Suprapubic skin (tissue), 4 donors: ENCODE results near the gene PIP4P1. TPM values are rescaled to one million over a fixed set of nuclear protein-coding genes. Genes with fewer than 3 reads are reported as not detected.

Experiments used
- DNase-seq, 2 donors: peaks; one replicate each; pipeline ENCODE4 v3.0.0-alpha.2; 2019; ENCODE audit warnings: low spot score in 2 of 2
- H3K27ac ChIP-seq: fragments of 200-600 bp; sonication (generic); one replicate; pipeline ENCODE4 v1.5.1; 2019
- H3K27me3 ChIP-seq: fragments of 200-600 bp; sonication (generic); one replicate; pipeline ENCODE4 v1.5.1; 2019
- H3K36me3 ChIP-seq: fragments of 200-600 bp; sonication (generic); one replicate; pipeline ENCODE4 v1.5.1; 2019
- H3K4me1 ChIP-seq: fragments of 200-600 bp; sonication (generic); one replicate; pipeline ENCODE4 v1.5.1; 2019
- H3K4me3 ChIP-seq: fragments of 200-600 bp; sonication (generic); one replicate; pipeline ENCODE4 v1.5.1; 2019; ENCODE audit warnings: mild to moderate bottlenecking
- H3K9me3 ChIP-seq: fragments of 200-600 bp; sonication (generic); one replicate; pipeline ENCODE4 v1.5.1; 2019
- CTCF ChIP-seq, 2 donors: fragments of 200-600 bp in 1 of 2; fragments of 450-650 bp in 1 of 2; sonication (generic) in 1 of 2; IDR thresholded peaks; one replicate each; pipeline ENCODE4 v1.5.1; 2016 to 2019; ENCODE audit warnings: antibody characterized with exemption in 2 of 2, mild to moderate bottlenecking in 1 of 2, moderate library complexity in 1 of 2
- EP300 ChIP-seq: sonication (generic); formaldehyde crosslinking; IDR thresholded peaks from one replicate; pipeline ENCODE4 v1.6.1; 2017; ENCODE audit warnings: antibody characterized with exemption
- POLR2A ChIP-seq, 2 donors: fragments of 450-650 bp; IDR thresholded peaks; one replicate each; pipeline ENCODE4 v1.6.1; 2017; ENCODE audit warnings: antibody characterized with exemption in 2 of 2, mild to moderate bottlenecking in 2 of 2, moderate library complexity in 2 of 2
- POLR2AphosphoS5 ChIP-seq, 3 donors: sonication (generic); formaldehyde crosslinking; IDR thresholded peaks; one replicate each; pipeline ENCODE4 v1.6.1; 2017; ENCODE audit warnings: antibody characterized with exemption in 3 of 3
- WGBS: methylation state at CpG from one replicate; pipeline ENCODE4 v1.1.5; 2018; 5-methylcytosine and 5-hydroxymethylcytosine counted together
- total RNA-seq, 4 donors: library from RNA; depleted of rRNA; stranded (reverse); fragments of >200 nt; gene quantifications; one replicate each; pipeline ENCODE4 v1.1.0, GENCODE V29; 2016

Gene PIP4P1
- total RNA-seq, 4 donors from 2014 or later: 23.7 to 36.5 (median 28.9) TPM

GRCh38 chr14:20417250-20418186, 43.7 kb downstream of the PIP4P1 start:
- 54% methylated on average over 7 of the region's 7 CpGs for WGBS

GRCh38 chr14:20416223-20416622, 45.0 kb downstream of the PIP4P1 start:
- DNase-seq: no peak
- TF ChIP-seq POLR2A (IDR thresholded peaks at IDR 0.05): no peak
- TF ChIP-seq POLR2AphosphoS5 (IDR thresholded peaks at IDR 0.05): no peak
- TF ChIP-seq EP300: no peak
- TF ChIP-seq CTCF (IDR thresholded peaks at IDR 0.05): no peak
- 100% methylated on average over 2 of the region's 2 CpGs for WGBS
- Histone ChIP-seq H3K27me3 (no peaks in the 10 kb centered on the region), H3K4me3 (no peak overlapping the region), H3K27ac (no peak overlapping the region), H3K9me3 (no peaks in the 10 kb centered on the region), H3K4me1 (peaks cover 21% of the 10 kb centered on the region), H3K36me3 (no peaks in the 10 kb centered on the region)

More at GRCh38 chr14:20417250-20418186, 43.7 kb downstream of the PIP4P1 start:
- no peak for DNase-seq
- Histone ChIP-seq H3K4me3 (no peak overlapping the region), H3K27ac (no peak overlapping the region), H3K36me3 (no peaks in the 10 kb centered on the region), H3K4me1 (peaks cover 8% of the 10 kb centered on the region), H3K9me3 (no peaks in the 10 kb centered on the region), H3K27me3 (no peaks in the 10 kb centered on the region)
- TF ChIP-seq EP300: no peak

GRCh38 chr14:20415782-20416206, 45.4 kb downstream of the PIP4P1 start:
- no peaks in the 10 kb centered on the region for H3K36me3 ChIP-seq
- no peak for TF ChIP-seq POLR2A (IDR thresholded peaks at IDR 0.05)
- no peak for TF ChIP-seq POLR2AphosphoS5 (IDR thresholded peaks at IDR 0.05)
- TF ChIP-seq CTCF (IDR thresholded peaks at IDR 0.05): peak; percentile 12 to 37
- TF ChIP-seq EP300: no peak
- no peak overlapping the region for H3K27ac ChIP-seq
- H3K9me3 ChIP-seq: no peaks in the 10 kb centered on the region
- no peak for DNase-seq
- H3K4me3 ChIP-seq: no peak overlapping the region
- H3K4me1 ChIP-seq: peaks cover 22% of the 10 kb centered on the region
- 49% methylated on average over 3 of the region's 3 CpGs for WGBS
- no peaks in the 10 kb centered on the region for H3K27me3 ChIP-seq

- TF ChIP-seq POLR2A (IDR thresholded peaks at IDR 0.05): no peak
- no peak for TF ChIP-seq CTCF (IDR thresholded peaks at IDR 0.05)
- TF ChIP-seq POLR2AphosphoS5 (IDR thresholded peaks at IDR 0.05): no peak
- TF ChIP-seq EP300: no peak
- Histone ChIP-seq H3K27me3 (no peaks in the 10 kb centered on the region), H3K27ac (peak overlapping the region; percentile 96), H3K36me3 (no peaks in the 10 kb centered on the region), H3K4me1 (peaks cover 22% of the 10 kb centered on the region), H3K9me3 (no peaks in the 10 kb centered on the region), H3K4me3 (peak overlapping the region; percentile 78)
- 2% methylated on average over 9 of the region's 9 CpGs for WGBS
- no peak for DNase-seq
Observed at GRCh38 chr14:20413744-20414082, 47.5 kb downstream of the PIP4P1 start.

- TF ChIP-seq CTCF (IDR thresholded peaks at IDR 0.05) (no peak), EP300 (no peak), POLR2AphosphoS5 (IDR thresholded peaks at IDR 0.05) (peak in 1 of 3 donors; percentile 61), POLR2A (IDR thresholded peaks at IDR 0.05) (peak in 1 of 2 donors; percentile 52)
- under 1% methylated on average over 39 of the region's 43 CpGs for WGBS
- H3K4me3 ChIP-seq: peak within 1 kb of the TSS; percentile 78
- H3K27me3 ChIP-seq: no peaks in the 10 kb centered on the region
- peaks cover 4% of the 10 kb centered on the region for H3K36me3 ChIP-seq
- no peaks in the 10 kb centered on the region for H3K9me3 ChIP-seq
- peak; percentile 94 to 96 for DNase-seq
- H3K4me1 ChIP-seq: peaks cover 22% of the 10 kb centered on the region
- H3K27ac ChIP-seq: peak within 1 kb of the TSS; percentile 96
Observed at GRCh38 chr14:20412876-20413743, 48.1 kb downstream of the PIP4P1 start, which contains the start of gene TEP1. TSS of gene TEP1 (minus strand) at chr14:20413501. CDS start at chr14:20408439, 5,062 bp downstream.
